ENCODE data around the gene STK38L. TPM values are rescaled to one million over a fixed set of nuclear protein-coding genes. Genes with fewer than 3 reads are reported as not detected.

The STK38L gene
- total RNA-seq, 1 experiment from 2014 or later = 25.2 TPM

DNA sequence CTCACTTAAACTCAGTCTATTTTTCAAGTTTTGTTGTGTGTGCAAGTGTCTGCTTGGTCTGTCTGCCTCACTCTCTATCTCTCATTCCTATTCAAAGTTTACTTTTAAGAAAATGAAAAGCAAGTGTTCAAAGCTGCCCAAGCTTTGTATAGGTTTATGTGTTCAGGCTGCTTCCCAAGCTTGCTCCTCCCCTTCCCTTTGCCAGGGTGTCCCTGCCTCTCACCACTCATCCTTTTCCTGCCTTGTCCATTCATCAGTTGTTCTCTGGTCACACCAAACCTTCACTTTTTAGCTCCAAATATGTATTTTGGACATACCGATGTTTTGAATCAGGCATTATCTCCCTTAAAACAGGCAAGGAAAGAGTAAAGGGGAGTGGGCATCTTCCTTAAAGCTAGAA, 41.3 kb downstream of the STK38L start:
- no peak overlapping the region for H3K4me3 ChIP-seq (ENCODE audit: low read depth in 2 of 2, low read length in 2 of 2)
- no peaks in the 10 kb centered on the region for H3K27me3 ChIP-seq (ENCODE audit: control insufficient read depth, insufficient read depth, low read length)
- no TSS peak for BruUV-seq (replicated peaks)
- CTCF ChIA-PET = interaction anchor here (0.7 kb wide), 1 partner anchor 11 kb away, joined by 4 read pairs; no protein-coding TSS in a partner anchor
- POLR2A ChIA-PET = interaction anchor here (0.6 kb wide), 1 partner anchor 41 kb away, joined by 3 read pairs; the partner anchor contains the start of gene STK38L
- H3K27ac ChIP-seq (ENCODE audit: low read length) = no peak overlapping the region
- intact Hi-C loops (cut with micrococcal nuclease; ENCODE audit: unreplicated experiment) (no loop called here), in situ Hi-C loops (cut with HindIII; ENCODE audit: low pct_unique_long_range_greater_than_20kb, low sequenced_read_pairs) (no loop called here)
- ATAC-seq = no peak
- H3K36me3 ChIP-seq (ENCODE audit: control insufficient read depth, insufficient read depth, low read length) = no peaks in the 10 kb centered on the region
- no peaks in the 10 kb centered on the region for H3K9me3 ChIP-seq (ENCODE audit: control insufficient read depth, insufficient read depth, low read depth, low read length)
- H3K4me1 ChIP-seq (ENCODE audit: control insufficient read depth, insufficient read depth, low read length) = no peaks in the 10 kb centered on the region
- no peak for TF ChIP-seq POLR2AphosphoS5 (IDR thresholded peaks at IDR 0.05; ENCODE audit: low read depth, low read length)
- TF ChIP-seq, protein P1, sequence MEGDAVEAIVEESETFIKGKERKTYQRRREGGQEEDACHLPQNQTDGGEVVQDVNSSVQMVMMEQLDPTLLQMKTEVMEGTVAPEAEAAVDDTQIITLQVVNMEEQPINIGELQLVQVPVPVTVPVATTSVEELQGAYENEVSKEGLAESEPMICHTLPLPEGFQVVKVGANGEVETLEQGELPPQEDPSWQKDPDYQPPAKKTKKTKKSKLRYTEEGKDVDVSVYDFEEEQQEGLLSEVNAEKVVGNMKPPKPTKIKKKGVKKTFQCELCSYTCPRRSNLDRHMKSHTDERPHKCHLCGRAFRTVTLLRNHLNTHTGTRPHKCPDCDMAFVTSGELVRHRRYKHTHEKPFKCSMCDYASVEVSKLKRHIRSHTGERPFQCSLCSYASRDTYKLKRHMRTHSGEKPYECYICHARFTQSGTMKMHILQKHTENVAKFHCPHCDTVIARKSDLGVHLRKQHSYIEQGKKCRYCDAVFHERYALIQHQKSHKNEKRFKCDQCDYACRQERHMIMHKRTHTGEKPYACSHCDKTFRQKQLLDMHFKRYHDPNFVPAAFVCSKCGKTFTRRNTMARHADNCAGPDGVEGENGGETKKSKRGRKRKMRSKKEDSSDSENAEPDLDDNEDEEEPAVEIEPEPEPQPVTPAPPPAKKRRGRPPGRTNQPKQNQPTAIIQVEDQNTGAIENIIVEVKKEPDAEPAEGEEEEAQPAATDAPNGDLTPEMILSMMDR (IDR thresholded peaks at IDR 0.05) = no peak
- TF ChIP-seq, protein P2, sequence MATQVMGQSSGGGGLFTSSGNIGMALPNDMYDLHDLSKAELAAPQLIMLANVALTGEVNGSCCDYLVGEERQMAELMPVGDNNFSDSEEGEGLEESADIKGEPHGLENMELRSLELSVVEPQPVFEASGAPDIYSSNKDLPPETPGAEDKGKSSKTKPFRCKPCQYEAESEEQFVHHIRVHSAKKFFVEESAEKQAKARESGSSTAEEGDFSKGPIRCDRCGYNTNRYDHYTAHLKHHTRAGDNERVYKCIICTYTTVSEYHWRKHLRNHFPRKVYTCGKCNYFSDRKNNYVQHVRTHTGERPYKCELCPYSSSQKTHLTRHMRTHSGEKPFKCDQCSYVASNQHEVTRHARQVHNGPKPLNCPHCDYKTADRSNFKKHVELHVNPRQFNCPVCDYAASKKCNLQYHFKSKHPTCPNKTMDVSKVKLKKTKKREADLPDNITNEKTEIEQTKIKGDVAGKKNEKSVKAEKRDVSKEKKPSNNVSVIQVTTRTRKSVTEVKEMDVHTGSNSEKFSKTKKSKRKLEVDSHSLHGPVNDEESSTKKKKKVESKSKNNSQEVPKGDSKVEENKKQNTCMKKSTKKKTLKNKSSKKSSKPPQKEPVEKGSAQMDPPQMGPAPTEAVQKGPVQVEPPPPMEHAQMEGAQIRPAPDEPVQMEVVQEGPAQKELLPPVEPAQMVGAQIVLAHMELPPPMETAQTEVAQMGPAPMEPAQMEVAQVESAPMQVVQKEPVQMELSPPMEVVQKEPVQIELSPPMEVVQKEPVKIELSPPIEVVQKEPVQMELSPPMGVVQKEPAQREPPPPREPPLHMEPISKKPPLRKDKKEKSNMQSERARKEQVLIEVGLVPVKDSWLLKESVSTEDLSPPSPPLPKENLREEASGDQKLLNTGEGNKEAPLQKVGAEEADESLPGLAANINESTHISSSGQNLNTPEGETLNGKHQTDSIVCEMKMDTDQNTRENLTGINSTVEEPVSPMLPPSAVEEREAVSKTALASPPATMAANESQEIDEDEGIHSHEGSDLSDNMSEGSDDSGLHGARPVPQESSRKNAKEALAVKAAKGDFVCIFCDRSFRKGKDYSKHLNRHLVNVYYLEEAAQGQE (IDR thresholded peaks at IDR 0.05; ENCODE audit: insufficient read depth in 1 of 2, low read depth in 2 of 2, low read length in 1 of 2) = no peak
- TF ChIP-seq TCF7L2 (IDR thresholded peaks at IDR 0.05; ENCODE audit: low read depth, low read length) = no peak
- TF ChIP-seq SIN3A (IDR thresholded peaks at IDR 0.05; ENCODE audit: borderline replicate concordance, insufficient read depth, low read depth, low read length) = no peak
- DNase-seq (ENCODE audit: low read depth, low spot score) = no peak

GRCh38 chr12:27289414-27289813, 45.3 kb downstream of the STK38L start:
- in situ Hi-C loops (cut with HindIII; ENCODE audit: low pct_unique_long_range_greater_than_20kb, low sequenced_read_pairs) (no loop called here), intact Hi-C loops (cut with micrococcal nuclease; ENCODE audit: unreplicated experiment) (no loop called here)
- Histone ChIP-seq H3K4me3 (ENCODE audit: low read depth in 2 of 2, low read length in 2 of 2) (no peak overlapping the region), H3K27ac (ENCODE audit: low read length) (no peak overlapping the region), H3K36me3 (ENCODE audit: control insufficient read depth, insufficient read depth, low read length) (no peaks in the 10 kb centered on the region), H3K4me1 (ENCODE audit: control insufficient read depth, insufficient read depth, low read length) (no peaks in the 10 kb centered on the region), H3K9me3 (ENCODE audit: control insufficient read depth, insufficient read depth, low read depth, low read length) (no peaks in the 10 kb centered on the region), H3K27me3 (ENCODE audit: control insufficient read depth, insufficient read depth, low read length) (no peaks in the 10 kb centered on the region)
- POLR2A ChIA-PET = no interaction called here
- no peak for TF ChIP-seq SIN3A (IDR thresholded peaks at IDR 0.05; ENCODE audit: borderline replicate concordance, insufficient read depth, low read depth, low read length)
- CTCF ChIA-PET = no interaction called here
- no peak for ATAC-seq
- no peak for DNase-seq (ENCODE audit: low read depth, low spot score)
- BruUV-seq (replicated peaks) = no TSS peak

- no peak for ATAC-seq
- H3K4me1 ChIP-seq (ENCODE audit: control insufficient read depth, insufficient read depth, low read length) = no peaks in the 10 kb centered on the region
- no peaks in the 10 kb centered on the region for H3K9me3 ChIP-seq (ENCODE audit: control insufficient read depth, insufficient read depth, low read depth, low read length)
Observed at GRCh38 chr12:27290501-27291168, 46.5 kb downstream of the STK38L start.

More at GRCh38 chr12:27290501-27291168, 46.5 kb downstream of the STK38L start:
- no peak overlapping the region for H3K4me3 ChIP-seq (ENCODE audit: low read depth in 2 of 2, low read length in 2 of 2)
- POLR2A ChIA-PET = no interaction called here
- H3K27ac ChIP-seq (ENCODE audit: low read length) = no peak overlapping the region
- no peaks in the 10 kb centered on the region for H3K27me3 ChIP-seq (ENCODE audit: control insufficient read depth, insufficient read depth, low read length)
- in situ Hi-C loops (cut with HindIII; ENCODE audit: low pct_unique_long_range_greater_than_20kb, low sequenced_read_pairs) (no loop called here), intact Hi-C loops (cut with micrococcal nuclease; ENCODE audit: unreplicated experiment) (no loop called here)
- no peak for DNase-seq (ENCODE audit: low read depth, low spot score)
- no peak for TF ChIP-seq SIN3A (IDR thresholded peaks at IDR 0.05; ENCODE audit: borderline replicate concordance, insufficient read depth, low read depth, low read length)
- BruUV-seq (replicated peaks) = no TSS peak
- CTCF ChIA-PET = no interaction called here
- no peaks in the 10 kb centered on the region for H3K36me3 ChIP-seq (ENCODE audit: control insufficient read depth, insufficient read depth, low read length)
